ENCODE measurements around the gene TRIP6. TPM values are rescaled to one million over a fixed set of nuclear protein-coding genes. Genes with fewer than 3 reads are reported as not detected.
"Not testable (repeated sequence)": the region's sequence is repeated elsewhere in the genome, so short reads cannot be mapped to it uniquely, and the experiment has no call there.

The TRIP6 gene
- total RNA-seq, 1 donor from 2014 or later = 91.0 TPM

GRCh38 chr7:100890653-100891567 is 23.7 kb downstream of the TRIP6 start:
- DNase-seq (ENCODE audit: low spot score) = no peak

- no peak for DNase-seq (ENCODE audit: low spot score)
Observed at GRCh38 chr7:100891568-100892247, 24.5 kb downstream of the TRIP6 start.

- no peak for DNase-seq (ENCODE audit: low spot score)
Observed at GRCh38 chr7:100892364-100893317, 25.5 kb downstream of the TRIP6 start.

GRCh38 chr7:100893318-100893895 is 26.2 kb downstream of the TRIP6 start:
- no peak for DNase-seq (ENCODE audit: low spot score)

GRCh38 chr7:100893910-100894721 is 26.9 kb downstream of the TRIP6 start:
- DNase-seq (ENCODE audit: low spot score) = no peak

GRCh38 chr7:100894860-100895700 is 27.9 kb downstream of the TRIP6 start:
- DNase-seq (ENCODE audit: low spot score) = peak; percentile 45

GRCh38 chr7:100895701-100895955 is 28.4 kb downstream of the TRIP6 start, which contains the start of gene ACHE:
Gene ACHE, minus strand, starts transcription at chr7:100895888. Its CDS starts 1,656 bp downstream, at chr7:100894232.
- DNase-seq (ENCODE audit: low spot score) = no peak

- DNase-seq (ENCODE audit: low spot score) = peak; percentile 58
Observed at GRCh38 chr7:100895956-100896731, 29.0 kb downstream of the TRIP6 start.

- peak; percentile 70 for DNase-seq (ENCODE audit: low spot score)
Observed at GRCh38 chr7:100896732-100897608, 29.8 kb downstream of the TRIP6 start.

GRCh38 chr7:100897772-100898454 is 30.7 kb downstream of the TRIP6 start:
- no peak for DNase-seq (ENCODE audit: low spot score)

- DNase-seq (ENCODE audit: low spot score) = no peak
Observed at GRCh38 chr7:100899432-100899831, 32.2 kb downstream of the TRIP6 start.

GRCh38 chr7:100900978-100901377 is 33.8 kb downstream of the TRIP6 start:
- DNase-seq (ENCODE audit: low spot score) = no peak

GRCh38 chr7:100901921-100902332 is 34.7 kb downstream of the TRIP6 start:
- DNase-seq (ENCODE audit: low spot score) = no peak

- no peak for DNase-seq (ENCODE audit: low spot score)
Observed at GRCh38 chr7:100902638-100903037, 35.5 kb downstream of the TRIP6 start.

GRCh38 chr7:100908512-100908911 is 41.3 kb downstream of the TRIP6 start:
- no peak for DNase-seq (ENCODE audit: low spot score)

- DNase-seq (ENCODE audit: low spot score) = not testable (repeated sequence)
Observed at GRCh38 chr7:100910443-100910842, 43.3 kb downstream of the TRIP6 start.

GRCh38 chr7:100911484-100911883 is 44.3 kb downstream of the TRIP6 start:
- no peak for DNase-seq (ENCODE audit: low spot score)
